Fibroblast of skin of left quadriceps (primary cell): Measurements from ENCODE around the gene SMARCA2.

Experiments
- DNase-seq, 2 experiments: peaks; one replicate each; pipeline ENCODE4 v3.0.0-alpha.2; 2013; ENCODE audit warnings: low read depth in 2 of 2

Gene SMARCA2

GRCh38 chr9:2170722-2171121, 155.6 kb downstream of the SMARCA2 start:
- DNase-seq, result no peak

- DNase-seq, result no peak
Measured at GRCh38 chr9:2173170-2173569, 158.0 kb downstream of the SMARCA2 start.

GRCh38 chr9:2173861-2174260, 158.7 kb downstream of the SMARCA2 start:
- DNase-seq, result no peak

- DNase-seq, result no peak
Measured at GRCh38 chr9:2174306-2174705, 159.2 kb downstream of the SMARCA2 start.

- DNase-seq, result no peak
Measured at GRCh38 chr9:2174911-2175310, 159.8 kb downstream of the SMARCA2 start.

GRCh38 chr9:2177121-2177520, 162.0 kb downstream of the SMARCA2 start:
- DNase-seq, result no peak

GRCh38 chr9:2178034-2178734, 163.0 kb downstream of the SMARCA2 start:
- DNase-seq, result no peak

- no peak for DNase-seq
Measured at GRCh38 chr9:2179567-2179966, 164.4 kb downstream of the SMARCA2 start.

GRCh38 chr9:2180154-2180553, 165.0 kb downstream of the SMARCA2 start:
- no peak for DNase-seq

GRCh38 chr9:2180704-2181103, 165.6 kb downstream of the SMARCA2 start:
- DNase-seq, result peak; percentile 54 to 59

GRCh38 chr9:2181792-2182191, 166.6 kb downstream of the SMARCA2 start:
- DNase-seq, result no peak

- DNase-seq, result no peak
Measured at GRCh38 chr9:2190939-2191608, 175.9 kb downstream of the SMARCA2 start.

- DNase-seq, result no peak
Measured at GRCh38 chr9:2191609-2191972, 176.4 kb downstream of the SMARCA2 start.

GRCh38 chr9:2192356-2192979, 177.3 kb downstream of the SMARCA2 start:
- DNase-seq, result no peak

- DNase-seq, result no peak
Measured at GRCh38 chr9:2193552-2193951, 178.4 kb downstream of the SMARCA2 start.

- DNase-seq, result no peak
Measured at GRCh38 chr9:2195211-2195610, 180.1 kb downstream of the SMARCA2 start.

- DNase-seq, result no peak
Measured at GRCh38 chr9:2196757-2197156, 181.6 kb downstream of the SMARCA2 start.

- DNase-seq, result no peak
Measured at GRCh38 chr9:2198956-2199635, 183.9 kb downstream of the SMARCA2 start.

GRCh38 chr9:2199999-2200796, 185.1 kb downstream of the SMARCA2 start:
- no peak for DNase-seq

GRCh38 chr9:2208465-2208864, 193.3 kb downstream of the SMARCA2 start:
- DNase-seq, result no peak

- DNase-seq, result no peak
Measured at GRCh38 chr9:2208991-2209390, 193.8 kb downstream of the SMARCA2 start.

GRCh38 chr9:2209400-2209799, 194.3 kb downstream of the SMARCA2 start:
- no peak for DNase-seq
